T-cell (primary cell): ENCODE results near the gene SPECC1. TPM values are rescaled to one million over a fixed set of nuclear protein-coding genes. Genes with fewer than 3 reads are reported as not detected.
"Not testable (repeated sequence)": the region's sequence is repeated elsewhere in the genome, so short reads cannot be mapped to it uniquely, and the experiment has no call there.

Experiments used
- ATAC-seq, 4 experiments: fragments of 200-7000 bp in 3 of 4; fragments of 150-1000 bp in 1 of 4; cut with Tn5 transposase; replicated peaks in 1 of 4; 1 replicate in 3 of 4; 2 replicates in 1 of 4; pipeline ENCODE4 v1.10.0; 2021; ENCODE audit warnings: moderate library complexity in 3 of 4, mild to moderate bottlenecking in 2 of 4, moderate number of reproducible peaks in 1 of 4
- CTCF ChIA-PET, 2 donors: fragments of 300-600 bp; sonication (Branson Sonifier 250); formaldehyde crosslinking; loops; one replicate each; lab custom pipeline; 2022; ENCODE audit warnings: antibody characterized with exemption in 2 of 2; lab: Charles Lee
- POLR2A ChIA-PET, 2 donors: fragments of 300-600 bp; sonication (Branson Sonifier 250); formaldehyde crosslinking; loops; one replicate each; lab custom pipeline; 2022; ENCODE audit warnings: antibody characterized with exemption in 2 of 2; lab: Charles Lee
- DNase-seq, 35 experiments: peaks; one replicate each; pipeline versions ENCODE4 v3.0.0 to v3.0.0-alpha.2; 2013 to 2023
- H3K27ac ChIP-seq: one replicate; pipeline ENCODE4 v1.5.1; 2013; ENCODE audit warnings: low read length
- H3K27me3 ChIP-seq, 2 experiments: replicated peaks in 1 of 2; 1 replicate in 1 of 2; 2 replicates in 1 of 2; pipeline versions ENCODE4 v1.6.1 to v1.7.0; 2013; ENCODE audit warnings: low read length in 1 of 2, mixed read lengths in 1 of 2; ENCODE audit not compliant: control insufficient read depth in 2 of 2, insufficient read depth in 2 of 2; ENCODE audit errors: extremely low read depth in 1 of 2
- H3K36me3 ChIP-seq, 2 donors: 1 replicate in 1 of 2; 2 replicates in 1 of 2; pipeline versions ENCODE4 v1.6.1 to v1.7.0; 2013; ENCODE audit warnings: low read length in 1 of 2; ENCODE audit not compliant: control insufficient read depth in 2 of 2, insufficient read depth in 1 of 2; ENCODE audit errors: extremely low read depth in 1 of 2
- H3K4me1 ChIP-seq, 2 experiments: 1 replicate in 1 of 2; 2 replicates in 1 of 2; pipeline versions ENCODE4 v1.6.1 to v1.7.0; 2013; ENCODE audit warnings: low read length in 2 of 2, mixed read lengths in 1 of 2; ENCODE audit not compliant: insufficient read depth in 2 of 2, control insufficient read depth in 1 of 2; ENCODE audit errors: extremely low read depth in 1 of 2
- H3K4me3 ChIP-seq, 2 donors: 1 replicate in 1 of 2; 2 replicates in 1 of 2; pipeline versions ENCODE4 v1.5.1 to v1.7.0; 2013; ENCODE audit warnings: mild to moderate bottlenecking in 2 of 2, low read length in 1 of 2, moderate library complexity in 1 of 2; ENCODE audit not compliant: control insufficient read depth in 1 of 2; ENCODE audit errors: extremely low read depth in 1 of 2
- H3K9me3 ChIP-seq: 2 replicates; pipeline ENCODE4 v1.7.0; 2013
- H3K27ac Mint-ChIP-seq, 2 donors: one replicate each; pipeline ENCODE4 v1.8.0; 2020 to 2021; ENCODE audit warnings: mild to moderate bottlenecking in 2 of 2, mixed read lengths in 2 of 2
- H3K27me3 Mint-ChIP-seq, 2 donors: one replicate each; pipeline ENCODE4 v1.8.0; 2021 to 2022; ENCODE audit warnings: mixed read lengths in 2 of 2
- H3K36me3 Mint-ChIP-seq: one replicate; pipeline ENCODE4 v1.8.0; 2021; ENCODE audit warnings: mixed read lengths
- H3K4me1 Mint-ChIP-seq, 3 donors: one replicate each; pipeline ENCODE4 v1.8.0; 2020 to 2022; ENCODE audit warnings: mixed read lengths in 3 of 3, mild to moderate bottlenecking in 1 of 3
- H3K4me3 Mint-ChIP-seq, 3 donors: one replicate each; pipeline ENCODE4 v1.8.0; 2020 to 2022; ENCODE audit warnings: mild to moderate bottlenecking in 3 of 3, mixed read lengths in 3 of 3, moderate library complexity in 3 of 3
- H3K9me3 Mint-ChIP-seq, 3 donors: one replicate each; pipeline ENCODE4 v1.8.0; 2020 to 2022; ENCODE audit warnings: mixed read lengths in 3 of 3
- WGBS: methylation state at CpG from one replicate; pipeline ENCODE4 v1.1.5; 2013; ENCODE audit warnings: missing lambda C conversion rate; ENCODE audit not compliant: insufficient coverage; 5-methylcytosine and 5-hydroxymethylcytosine counted together
- total RNA-seq, 35 experiments: library from RNA in 6 of 35; stranded (reverse) in 6 of 35; fragments of 120-200 nt in 1 of 35; gene quantifications; one replicate each; pipeline versions ENCODE4 v1.2.1 to v1.2.4 and lab custom pipeline; 2013 to 2026

Gene SPECC1
- total RNA-seq, 5 donors from 2014 or later (not counting 1 experiment from before 2014, with no cell fraction given): 3.9 to 12.9 (median 6.0) TPM

DNA sequence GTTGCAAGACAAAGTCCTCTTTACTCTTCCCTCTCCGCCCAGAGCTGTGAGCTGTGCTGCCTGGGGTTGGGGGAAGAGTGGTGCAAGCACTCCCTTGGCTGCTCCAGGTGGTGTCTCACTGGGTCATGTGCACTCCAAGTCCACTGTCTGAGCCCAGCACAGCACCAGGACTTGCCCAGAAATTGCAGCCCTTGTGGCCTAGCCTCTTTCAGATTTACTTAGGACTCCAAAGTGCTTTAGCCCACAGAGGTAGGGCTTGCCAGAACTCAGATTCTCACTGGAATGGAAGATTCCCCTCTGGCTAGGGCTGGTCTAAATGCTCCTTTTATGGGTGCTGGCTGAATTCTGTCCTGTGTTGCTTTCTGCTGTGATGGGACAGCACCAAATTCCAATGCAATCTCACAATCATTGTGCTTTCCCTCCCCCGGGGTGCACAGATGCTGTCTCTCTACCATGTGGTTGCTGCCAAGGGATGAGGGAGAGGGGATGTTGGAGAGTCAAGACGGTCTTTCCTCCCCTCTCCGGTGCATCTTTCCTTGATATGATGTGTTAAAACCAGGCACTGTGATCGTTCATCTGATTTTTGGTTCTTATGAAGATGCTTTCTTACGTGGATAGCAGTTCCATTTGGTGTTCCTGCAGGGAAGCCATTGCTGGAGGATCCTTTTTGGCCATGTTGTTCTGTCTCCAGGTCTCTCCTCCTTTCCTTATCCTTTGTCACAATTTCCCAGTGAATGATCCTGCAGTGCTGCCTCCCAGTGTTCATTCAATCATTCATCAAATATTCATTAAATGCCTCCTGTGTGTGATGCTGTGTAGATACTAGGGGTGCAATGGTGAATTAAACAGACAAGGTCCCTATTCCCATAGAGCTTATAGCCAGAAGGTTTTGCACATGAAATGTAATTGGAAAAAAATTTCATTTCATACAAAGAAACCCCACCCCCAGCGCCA is 216.3 kb downstream of the SPECC1 start:
- Histone ChIP-seq H3K27ac (no peak overlapping the region), H3K27me3 (peaks cover 0 to 6% of the 10 kb centered on the region in 2 experiments), H3K9me3 (no peaks in the 10 kb centered on the region), H3K4me3 (no peak overlapping the region), H3K36me3 (no peaks in the 10 kb centered on the region), H3K4me1 (peaks cover 4 to 8% of the 10 kb centered on the region in 2 experiments)
- H3K27ac Mint-ChIP-seq: no peak overlapping the region
- ATAC-seq (no peak), DNase-seq (no peak)
- WGBS: no CpG with 5 or more reads among the region's 7 CpGs
- POLR2A ChIA-PET: no interaction called here
- H3K27me3 Mint-ChIP-seq: peaks cover 0 to 3% of the 10 kb centered on the region in 2 donors
- H3K4me1 Mint-ChIP-seq: peaks cover 7 to 19% (median 15%) of the 10 kb centered on the region in 3 donors
- H3K36me3 Mint-ChIP-seq: no peaks in the 10 kb centered on the region
- H3K9me3 Mint-ChIP-seq: no peaks in the 10 kb centered on the region
- H3K4me3 Mint-ChIP-seq: no peak overlapping the region
- CTCF ChIA-PET: interaction anchor here in 1 of 2 donors (2.5 kb wide), 1 partner anchor 93 kb away, joined by 9 read pairs; no protein-coding TSS in a partner anchor

DNA sequence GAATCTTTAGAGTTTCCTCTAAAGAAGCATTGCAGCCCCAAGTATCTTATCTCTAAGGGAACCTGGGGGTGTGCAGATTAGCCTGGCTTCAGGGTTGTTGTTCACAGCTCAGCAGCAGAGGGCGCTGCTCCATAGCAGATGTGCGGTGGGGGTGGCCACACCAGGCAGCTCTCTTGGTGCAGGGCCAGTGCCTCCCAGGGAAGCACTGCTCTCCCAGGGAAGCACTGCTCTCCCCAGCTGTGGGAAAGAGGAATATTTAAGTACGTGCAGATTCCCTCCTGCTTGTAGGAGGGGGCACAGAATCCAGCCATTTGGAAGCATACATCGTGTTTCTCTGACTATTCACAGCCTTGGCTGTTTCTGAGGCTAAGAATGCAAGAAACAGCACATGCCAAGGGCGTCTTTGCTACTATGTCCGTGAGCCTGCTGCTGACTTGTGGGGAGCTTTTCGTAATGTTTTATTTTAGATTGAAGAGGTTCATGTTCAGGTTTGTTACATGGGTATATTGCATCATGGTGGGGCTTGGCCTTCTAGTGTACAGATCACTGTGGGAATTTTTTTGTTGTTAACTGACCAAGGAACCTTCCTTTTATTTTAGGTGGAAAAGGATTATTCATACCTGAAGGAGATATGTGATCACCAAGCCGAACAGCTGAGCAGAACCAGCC is 217.8 kb downstream of the SPECC1 start:
- H3K9me3 Mint-ChIP-seq: no peaks in the 10 kb centered on the region
- ATAC-seq (peak; percentile 88 to 100 (median 98)), DNase-seq (peak; percentile 56 to 85 (median 71))
- H3K4me3 Mint-ChIP-seq: peak overlapping the region in 1 of 3 donors; percentile 17
- H3K4me1 Mint-ChIP-seq: peaks cover 8 to 22% (median 18%) of the 10 kb centered on the region in 3 donors
- ChIA-PET CTCF (interaction anchor here (0.6 to 2.5 kb wide), 10 partner anchors 10 to 108 kb away, joined by 3 to 10 read pairs (median 5); no protein-coding TSS in a partner anchor), POLR2A (no interaction called here)
- H3K27me3 Mint-ChIP-seq: no peaks in the 10 kb centered on the region
- no peak overlapping the region for H3K27ac Mint-ChIP-seq
- WGBS: 73% methylated on average over 3 of the region's 8 CpGs
- no peak overlapping the region for H3K27ac ChIP-seq
- no peak overlapping the region for H3K4me3 ChIP-seq
- H3K36me3 ChIP-seq: no peaks in the 10 kb centered on the region
- H3K4me1 ChIP-seq: peaks cover 4 to 9% of the 10 kb centered on the region in 2 experiments
- H3K27me3 ChIP-seq: peaks cover 0 to 6% of the 10 kb centered on the region in 2 experiments
- H3K9me3 ChIP-seq: no peaks in the 10 kb centered on the region
- H3K36me3 Mint-ChIP-seq: peaks cover 3% of the 10 kb centered on the region

DNA sequence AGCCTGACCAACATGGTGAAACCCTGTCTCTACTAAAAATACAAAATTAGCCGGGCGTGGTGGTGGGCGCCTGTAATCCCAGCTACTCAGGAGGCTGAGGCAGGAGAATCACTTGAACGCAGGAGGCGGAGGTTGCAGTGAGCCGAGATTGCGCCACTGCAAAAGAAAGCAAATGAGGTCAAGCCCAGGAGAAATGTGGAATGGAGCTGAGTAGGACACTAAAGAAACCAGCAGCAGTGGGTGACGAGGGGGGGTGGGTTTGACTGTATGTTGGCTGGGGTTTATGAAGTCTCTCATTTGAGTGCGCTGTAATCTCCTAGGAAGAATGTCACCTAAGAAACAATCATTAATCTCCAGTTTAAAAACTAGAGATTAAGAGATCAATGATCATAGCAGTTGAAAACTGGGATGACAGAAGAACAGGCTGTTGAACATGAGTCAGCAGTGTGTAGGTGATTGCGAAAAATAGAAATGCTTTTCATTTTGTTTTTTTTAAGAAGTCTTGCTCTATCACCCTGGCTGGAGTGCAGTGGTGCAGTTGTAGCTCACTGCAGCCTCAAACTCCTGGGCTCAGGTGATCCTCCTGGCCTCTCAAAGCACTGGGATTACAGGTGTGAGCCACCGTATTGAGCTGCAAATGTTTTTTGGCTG is 218.7 kb downstream of the SPECC1 start:
- H3K27me3 ChIP-seq, DNase-seq, H3K9me3 Mint-ChIP-seq, H3K9me3 ChIP-seq, H3K27ac Mint-ChIP-seq, POLR2A ChIA-PET, H3K27me3 Mint-ChIP-seq, H3K36me3 Mint-ChIP-seq, H3K27ac ChIP-seq, H3K4me3 ChIP-seq, H3K36me3 ChIP-seq, H3K4me3 Mint-ChIP-seq, ATAC-seq: not testable (repeated sequence)
- CTCF ChIA-PET: interaction anchor here (0.6 to 2.5 kb wide), 8 partner anchors 9 to 192 kb away, joined by 3 to 10 read pairs (median 6); no protein-coding TSS in a partner anchor
- WGBS: 99% methylated on average over 6 of the region's 11 CpGs
- H3K4me1 Mint-ChIP-seq: peaks cover 14 to 31% (median 26%) of the 10 kb centered on the region in 3 donors
- H3K4me1 ChIP-seq: peaks cover 4 to 18% of the 10 kb centered on the region in 2 experiments

DNA sequence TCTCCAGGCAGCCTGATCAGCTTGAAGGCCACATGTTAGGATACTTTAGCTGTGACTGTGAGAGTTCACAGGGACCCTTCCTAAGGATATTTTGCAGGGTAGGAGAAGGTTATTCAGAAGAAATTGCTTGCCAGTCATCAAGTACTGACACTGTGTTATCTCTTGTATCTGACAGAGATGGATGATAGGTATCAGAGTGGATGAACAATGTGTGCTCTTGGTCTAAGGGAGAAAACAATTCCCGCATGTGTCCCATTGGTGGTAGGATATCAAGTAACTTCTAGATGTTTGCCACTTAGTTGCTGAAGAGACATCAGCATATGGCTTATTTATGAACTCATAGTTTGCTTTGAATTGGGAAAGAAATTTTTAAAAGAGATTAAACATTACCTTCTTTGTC is 219.3 kb downstream of the SPECC1 start:
- no peak for ATAC-seq
- H3K36me3 ChIP-seq: no peaks in the 10 kb centered on the region
- H3K4me1 ChIP-seq: peaks cover 4 to 19% of the 10 kb centered on the region in 2 experiments
- H3K9me3 ChIP-seq: no peaks in the 10 kb centered on the region
- H3K27ac Mint-ChIP-seq: no peak overlapping the region
- H3K4me3 Mint-ChIP-seq: no peak overlapping the region
- H3K36me3 Mint-ChIP-seq: peaks cover 9% of the 10 kb centered on the region
- ChIA-PET POLR2A (no interaction called here), CTCF (interaction anchor here (0.7 to 2.5 kb wide), 4 partner anchors 8 to 107 kb away, joined by 3 to 9 read pairs (median 6); no protein-coding TSS in a partner anchor)
- H3K9me3 Mint-ChIP-seq: no peaks in the 10 kb centered on the region
- H3K27ac ChIP-seq: no peak overlapping the region
- H3K4me1 Mint-ChIP-seq: peaks cover 17 to 31% (median 29%) of the 10 kb centered on the region in 3 donors
- peaks cover 0 to 6% of the 10 kb centered on the region in 2 experiments for H3K27me3 ChIP-seq
- H3K4me3 ChIP-seq: no peak overlapping the region
- no peaks in the 10 kb centered on the region for H3K27me3 Mint-ChIP-seq
- WGBS: 100% methylated on average over 1 of the region's 1 CpG
- no peak for DNase-seq

DNA sequence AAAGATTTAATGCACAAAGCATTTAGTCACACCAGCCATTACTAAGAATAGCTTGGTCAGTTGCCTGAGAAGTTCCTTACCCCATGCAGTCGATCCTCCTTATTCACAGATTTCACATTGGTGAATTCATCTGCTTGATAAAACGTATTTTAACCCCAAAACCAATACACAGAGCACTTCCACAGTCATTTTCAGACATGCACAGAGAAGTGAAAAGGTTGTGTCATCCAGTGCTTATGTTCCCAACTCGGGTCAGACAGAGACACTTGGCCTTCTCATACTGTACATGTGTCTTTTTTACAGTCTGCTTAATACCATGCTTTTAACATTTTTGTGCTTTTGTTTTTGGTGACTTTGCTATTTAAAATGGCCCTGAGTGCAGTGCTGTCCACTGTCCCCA is 219.7 kb downstream of the SPECC1 start:
- POLR2A ChIA-PET: no interaction called here
- Histone ChIP-seq H3K9me3 (no peaks in the 10 kb centered on the region), H3K36me3 (no peaks in the 10 kb centered on the region), H3K27ac (no peak overlapping the region), H3K4me3 (no peak overlapping the region), H3K27me3 (peaks cover 0 to 6% of the 10 kb centered on the region in 2 experiments), H3K4me1 (peaks cover 7 to 24% of the 10 kb centered on the region in 2 experiments)
- no peaks in the 10 kb centered on the region for H3K27me3 Mint-ChIP-seq
- WGBS: no CpG with 5 or more reads among the region's 3 CpGs
- H3K4me3 Mint-ChIP-seq: no peak overlapping the region
- CTCF ChIA-PET: interaction anchor here in 1 of 2 donors (0.7 kb wide), 1 partner anchor 33 kb away, joined by 3 read pairs; no protein-coding TSS in a partner anchor
- H3K27ac Mint-ChIP-seq: no peak overlapping the region
- H3K9me3 Mint-ChIP-seq: no peaks in the 10 kb centered on the region
- no peak for ATAC-seq
- peaks cover 9% of the 10 kb centered on the region for H3K36me3 Mint-ChIP-seq
- no peak for DNase-seq
- peaks cover 19 to 36% (median 32%) of the 10 kb centered on the region in 3 donors for H3K4me1 Mint-ChIP-seq
